ENCODE measurements around the gene EIF4EBP2.

EIF4EBP2 gene

DNA sequence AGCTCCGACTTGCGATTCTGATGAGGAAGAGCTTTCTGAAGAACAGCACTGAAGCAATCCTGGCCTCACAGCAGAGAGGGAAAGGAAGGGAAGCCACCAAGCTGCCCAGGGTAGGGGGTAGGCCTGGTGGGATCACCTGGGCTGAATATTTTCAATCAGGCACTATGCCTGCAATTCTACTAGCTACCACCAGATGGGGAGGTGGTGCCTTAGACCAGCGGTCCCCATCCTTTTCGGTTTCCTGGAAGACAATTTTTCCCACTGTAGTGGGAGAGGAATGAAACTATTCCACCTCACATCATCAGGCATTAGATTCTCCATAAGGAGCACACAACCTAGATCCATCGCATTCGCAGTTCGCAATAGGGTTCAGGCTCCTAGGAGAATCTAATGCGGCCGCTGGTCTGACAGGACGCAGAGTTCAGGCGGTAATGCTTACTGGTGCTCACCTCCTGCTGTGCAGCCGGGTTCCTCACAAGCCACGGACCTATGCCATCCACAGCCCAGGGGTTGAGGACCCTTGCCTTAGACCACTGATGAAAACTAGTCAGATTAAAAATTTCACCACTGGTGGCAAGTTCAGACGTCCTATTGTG is 24.3 kb upstream of the EIF4EBP2 start:
- FAIRE-seq, result no peak

GRCh38 chr10:70380350-70381135 is 23.4 kb upstream of the EIF4EBP2 start:
- no peak for FAIRE-seq

DNA sequence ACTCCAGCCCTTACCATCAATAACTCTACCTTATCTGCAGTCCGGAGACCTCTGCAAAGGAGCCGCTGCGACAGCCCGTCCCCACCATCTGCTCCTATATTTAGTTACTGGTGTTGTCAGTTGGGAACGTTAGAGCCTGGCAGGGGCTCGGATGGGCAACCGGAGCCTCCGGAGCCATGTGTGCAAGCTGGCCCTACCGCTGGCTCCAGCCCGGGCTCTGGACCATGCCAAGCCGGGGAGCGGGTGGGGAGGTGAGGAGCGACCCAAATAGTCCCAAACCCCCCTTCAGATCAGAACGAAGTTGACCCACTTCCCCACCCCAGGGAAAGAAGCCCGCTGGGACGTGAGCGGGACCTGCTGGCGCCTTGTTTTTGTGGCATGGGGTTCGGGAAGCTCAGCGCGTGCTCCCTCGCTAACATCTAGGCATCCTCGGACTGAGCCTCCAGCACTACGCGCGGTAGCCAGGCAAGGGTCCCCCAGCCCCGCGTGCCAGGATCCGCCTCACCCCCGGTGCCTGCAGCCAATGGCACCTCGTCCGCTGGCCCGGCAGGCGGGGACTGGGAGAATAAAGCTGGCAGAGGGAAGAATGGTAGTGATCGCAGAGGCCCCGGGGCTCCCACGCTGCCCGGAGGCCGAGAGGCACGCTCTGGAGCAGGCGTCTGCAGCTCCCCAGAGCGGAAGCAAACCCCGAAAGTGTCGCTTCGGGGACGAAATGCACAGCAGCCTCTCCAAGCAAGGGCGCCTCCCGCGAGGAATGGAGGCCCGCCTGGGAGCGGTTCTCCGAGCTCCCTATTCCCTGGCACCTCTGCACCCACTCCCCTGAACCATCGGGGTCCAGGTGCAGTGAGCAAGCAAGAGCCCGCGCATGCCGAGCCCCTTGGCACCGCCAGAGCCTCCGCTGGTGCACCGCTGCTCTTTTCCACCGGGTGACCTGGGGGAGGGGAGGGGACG is 22.2 kb upstream of the EIF4EBP2 start:
- FAIRE-seq, result no peak

- FAIRE-seq, result no peak
Observed at GRCh38 chr10:70391654-70392053, 12.3 kb upstream of the EIF4EBP2 start.

- FAIRE-seq, result no peak
Observed at GRCh38 chr10:70396140-70396539, 7.8 kb upstream of the EIF4EBP2 start.

GRCh38 chr10:70399177-70399576 is 4.8 kb upstream of the EIF4EBP2 start:
- FAIRE-seq, result no peak

DNA sequence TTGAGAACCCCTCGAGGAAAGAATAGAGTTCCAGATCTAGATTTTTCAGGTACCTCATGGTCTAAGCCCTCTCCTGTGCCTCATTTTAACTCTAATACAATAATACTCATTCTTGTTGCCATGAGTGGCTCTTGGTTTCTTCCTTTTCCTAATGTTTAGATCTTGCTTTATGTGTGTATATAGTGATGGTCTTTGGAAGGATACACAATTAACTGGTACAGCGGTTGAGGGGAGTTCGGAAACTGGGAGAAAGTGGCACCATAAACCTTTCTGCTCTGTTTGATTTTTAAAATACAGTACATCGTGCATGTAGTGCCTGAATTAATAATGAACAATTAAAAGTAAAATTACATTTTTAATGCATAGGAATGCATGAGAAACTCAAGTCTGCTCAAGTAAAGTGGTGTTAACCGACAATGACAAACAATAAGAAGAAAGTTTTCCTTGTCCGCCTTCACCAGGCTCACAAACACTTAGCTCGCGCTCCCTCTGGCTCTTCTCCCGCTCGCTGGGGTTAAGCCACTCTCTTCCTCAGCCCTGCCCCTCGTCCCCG is 386 bp upstream of the EIF4EBP2 start:
- no peak for FAIRE-seq

DNA sequence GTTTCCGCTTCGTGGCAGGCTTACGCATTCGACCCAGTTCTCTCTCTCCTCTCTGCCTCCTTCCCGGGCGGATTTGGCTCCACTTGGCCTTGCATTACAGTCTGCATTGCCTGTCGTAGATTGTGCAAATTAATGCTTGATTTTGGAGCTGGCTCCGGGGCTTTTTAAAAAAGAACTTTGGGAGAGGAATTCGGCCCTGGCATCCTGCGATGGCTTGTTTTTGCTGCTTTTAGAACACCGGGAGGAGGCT is 767 bp downstream of the EIF4EBP2 start:
- no peak for FAIRE-seq

GRCh38 chr10:70405037-70405824 is 1.3 kb downstream of the EIF4EBP2 start:
- no peak for FAIRE-seq

DNA sequence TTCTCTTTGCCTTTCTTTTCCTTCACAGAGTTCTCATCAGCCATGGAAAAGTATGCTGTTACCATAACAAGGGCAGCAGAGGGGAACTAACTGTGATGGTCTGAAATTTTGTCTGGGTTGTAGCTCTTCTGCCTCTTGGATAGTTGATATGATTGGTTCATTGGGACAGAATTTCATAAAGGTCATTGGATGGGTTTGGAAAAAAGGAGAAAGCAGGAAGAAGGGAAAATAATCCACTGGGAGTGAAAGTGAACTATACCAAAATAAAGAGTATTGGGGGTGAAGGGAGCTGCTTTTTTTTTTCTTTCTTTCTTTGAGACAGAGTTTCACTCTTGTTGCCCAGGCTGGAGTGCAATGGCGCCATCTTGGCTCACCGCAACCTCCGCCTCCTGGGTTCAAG is 5.8 kb downstream of the EIF4EBP2 start:
- FAIRE-seq, result no peak

DNA sequence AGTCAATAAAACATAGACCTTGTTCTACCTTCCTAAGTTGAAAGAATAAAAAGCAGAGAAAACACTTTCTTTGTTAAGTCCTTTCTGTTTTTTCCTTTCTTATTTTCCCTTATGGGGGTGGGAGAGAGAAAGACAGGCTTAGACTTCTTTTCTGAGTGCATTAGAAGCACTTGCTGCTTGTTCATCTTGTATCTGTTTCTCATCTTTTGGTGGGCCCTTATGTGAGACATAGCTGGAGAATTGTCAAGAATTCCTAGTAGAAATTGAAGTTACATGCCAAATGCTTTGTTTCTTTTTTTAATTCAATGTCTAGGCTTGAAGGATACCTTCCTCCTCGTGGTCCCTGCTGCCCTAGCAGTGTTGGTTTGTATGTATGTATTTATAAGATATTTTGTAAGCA is 6.7 kb downstream of the EIF4EBP2 start:
- FAIRE-seq, result no peak

GRCh38 chr10:70412356-70412755 is 8.4 kb downstream of the EIF4EBP2 start:
- no peak for FAIRE-seq

DNA sequence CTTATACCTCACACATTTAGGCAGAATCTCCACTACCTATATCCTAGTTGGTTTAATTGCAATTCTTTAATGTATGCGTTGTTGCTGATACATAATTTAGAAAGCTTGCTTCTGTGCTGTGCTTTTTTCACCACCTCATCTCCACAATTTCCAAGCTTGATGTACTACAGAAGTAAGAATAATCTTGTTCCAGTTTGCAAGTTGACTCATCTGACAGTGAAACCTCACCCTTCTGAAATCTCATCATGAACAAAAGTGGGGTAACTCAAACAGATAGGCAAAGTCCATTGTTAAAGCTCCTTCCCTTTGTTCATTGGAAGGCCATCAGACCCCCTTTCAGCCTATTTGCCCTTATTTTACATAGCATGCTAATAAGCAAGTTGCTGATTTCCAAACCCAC is 13.6 kb downstream of the EIF4EBP2 start:
- FAIRE-seq, result no peak

- FAIRE-seq, result no peak
Observed at GRCh38 chr10:70418229-70418628, 14.3 kb downstream of the EIF4EBP2 start.

DNA sequence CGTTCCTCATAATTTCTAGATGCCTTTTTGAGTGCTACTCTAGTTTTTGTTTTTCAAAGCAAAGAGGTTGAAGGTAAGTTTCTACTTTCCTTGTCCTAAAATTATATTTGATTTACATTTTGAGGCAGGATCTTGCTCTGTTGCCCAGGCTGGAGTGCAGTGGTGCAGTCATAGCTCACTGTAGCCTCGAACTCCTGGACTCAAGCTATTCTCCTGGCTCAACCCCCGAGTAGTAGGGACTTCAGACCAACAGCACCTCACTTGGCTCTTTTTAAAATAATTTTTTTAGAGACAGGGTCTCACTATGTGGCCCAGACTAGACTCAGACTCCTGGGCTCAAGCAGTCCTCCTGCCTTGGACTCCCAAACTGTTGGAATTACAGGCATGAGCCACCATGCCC is 14.8 kb downstream of the EIF4EBP2 start:
- FAIRE-seq, result no peak

DNA sequence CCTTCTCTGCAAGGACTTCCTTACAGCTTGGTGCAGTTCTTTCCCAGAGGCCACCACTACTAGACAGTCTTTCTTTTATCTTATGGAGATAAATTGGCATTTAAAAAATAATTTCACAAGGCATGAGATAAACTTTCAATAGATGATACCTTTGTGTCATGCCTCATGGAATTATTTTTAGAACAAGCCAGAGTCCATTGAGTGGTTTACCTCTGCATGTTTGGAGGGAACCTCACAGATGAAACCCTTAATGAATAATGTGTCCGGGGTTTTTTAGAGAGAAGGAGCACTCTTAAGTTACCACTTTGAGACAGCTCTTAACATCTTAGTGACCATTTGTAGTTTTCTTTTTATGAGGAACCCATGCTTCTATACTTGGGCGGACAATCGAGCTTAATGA is 20.4 kb downstream of the EIF4EBP2 start:
- no peak for FAIRE-seq

DNA sequence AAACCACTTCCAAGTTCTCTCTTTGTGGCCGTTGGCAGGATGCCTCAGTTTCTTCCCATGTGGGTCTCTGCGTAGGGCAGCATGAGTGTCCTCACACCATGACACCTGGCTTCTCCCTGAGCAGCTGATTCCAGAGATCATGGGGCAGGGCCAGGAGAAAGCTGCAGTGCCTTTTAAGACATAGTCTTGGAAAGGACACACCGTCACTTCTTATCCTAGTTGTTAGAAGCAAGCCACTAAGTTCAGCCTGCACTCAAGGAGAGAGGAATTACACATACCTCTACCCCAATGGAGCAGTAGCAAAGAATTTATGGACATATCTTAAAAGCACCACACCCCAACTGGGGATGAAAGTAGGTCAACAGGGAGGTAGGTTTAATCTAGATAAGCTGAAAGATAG is 21.2 kb downstream of the EIF4EBP2 start:
- FAIRE-seq, result no peak

- FAIRE-seq, result no peak
Observed at GRCh38 chr10:70426823-70427222, 22.9 kb downstream of the EIF4EBP2 start.

GRCh38 chr10:70430493-70431445 is 26.8 kb downstream of the EIF4EBP2 start:
- FAIRE-seq, result no peak

DNA sequence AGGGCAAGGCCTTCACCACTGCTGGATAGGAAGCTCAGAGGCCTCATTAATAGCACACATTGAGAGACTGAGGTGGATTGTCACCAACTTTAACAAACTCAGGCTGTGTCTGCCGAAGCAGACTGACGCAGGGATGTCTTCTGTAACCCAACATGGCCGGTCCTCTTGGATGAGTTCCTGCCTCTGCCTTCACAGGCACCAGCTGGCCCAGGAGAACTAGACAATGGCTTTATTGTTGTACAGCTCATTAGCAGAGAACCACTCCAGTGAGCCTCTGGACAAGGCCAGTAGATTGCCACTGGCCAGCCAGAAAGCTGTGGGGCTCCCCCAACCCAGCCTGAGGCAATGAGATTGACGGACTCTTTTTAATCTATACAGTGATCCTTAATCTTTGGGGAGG is 28.2 kb downstream of the EIF4EBP2 start:
- FAIRE-seq, result no peak

DNA sequence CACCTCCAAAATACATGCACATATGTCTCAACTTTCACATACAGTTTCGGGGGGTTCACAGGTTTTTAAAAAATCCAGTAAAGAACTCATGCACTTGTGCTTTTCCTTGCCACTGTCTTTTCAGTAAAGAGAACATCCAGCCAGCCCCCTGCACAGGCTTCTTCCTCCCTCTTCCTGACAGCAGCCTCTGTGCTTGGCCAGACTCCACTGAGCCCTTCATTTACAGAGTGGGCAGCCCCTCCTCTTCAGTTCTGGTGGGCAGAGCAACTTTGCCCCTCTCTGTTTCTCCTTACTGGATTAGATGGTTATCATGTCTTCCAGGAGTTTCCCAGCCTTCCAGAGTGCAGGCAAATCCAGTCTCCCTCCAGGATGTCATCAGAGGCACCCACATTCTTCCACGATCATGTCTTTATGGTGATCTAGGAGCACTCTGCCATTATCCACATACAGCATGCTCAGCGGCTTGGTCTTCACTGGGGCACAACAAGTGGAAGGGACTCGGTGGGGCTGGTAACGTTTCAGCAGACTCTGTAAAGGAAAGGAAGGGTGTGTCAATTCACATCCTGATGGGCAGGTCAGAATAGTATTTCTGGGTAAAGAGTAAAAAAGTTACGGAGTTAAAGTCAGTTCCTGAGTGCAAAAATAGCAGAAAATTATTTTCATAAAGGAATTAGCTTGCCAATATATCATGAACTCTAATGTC is 28.8 kb downstream of the EIF4EBP2 start:
- no peak for FAIRE-seq

Data from colon (tissue), 2 donors.